GM23248 (cell line): Measurements from ENCODE around the gene FLT3. TPM values are rescaled to one million over a fixed set of nuclear protein-coding genes. Genes with fewer than 3 reads are reported as not detected.
A peak's percentile ranks its signal among the peaks of the same experiment; 100 is the strongest.

Experiments
- DNase-seq: peaks from one replicate; pipeline ENCODE4 v3.0.0-alpha.2; 2015
- H2AFZ ChIP-seq: fragments of 200-600 bp; sonication (generic); 2 replicates; pipeline ENCODE4 v1.6.1; 2016; ENCODE audit warnings: antibody characterized with exemption
- H3F3A ChIP-seq: fragments of 200-600 bp; sonication (generic); 2 replicates; pipeline ENCODE4 v1.6.1; 2016; ENCODE audit warnings: mild to moderate bottlenecking, antibody characterized with exemption, mixed run types; ENCODE audit not compliant: insufficient read depth
- H3K27ac ChIP-seq: fragments of 200-600 bp; sonication (generic); 2 replicates; pipeline ENCODE4 v1.5.1; 2016; ENCODE audit warnings: mild to moderate bottlenecking
- H3K27me3 ChIP-seq: fragments of 200-600 bp; sonication (generic); replicated peaks from 2 replicates; pipeline ENCODE4 v1.6.1; 2016; ENCODE audit warnings: mild to moderate bottlenecking; ENCODE audit not compliant: insufficient read depth
- H3K36me3 ChIP-seq: fragments of 200-600 bp; sonication (generic); 2 replicates; pipeline ENCODE4 v1.6.1; 2016; ENCODE audit warnings: low read depth, mild to moderate bottlenecking
- H3K4me1 ChIP-seq: fragments of 200-600 bp; sonication (generic); 2 replicates; pipeline ENCODE4 v1.6.1; 2016; ENCODE audit warnings: mild to moderate bottlenecking; ENCODE audit not compliant: insufficient read depth
- H3K4me2 ChIP-seq: fragments of 200-600 bp; sonication (generic); one replicate; pipeline ENCODE4 v1.6.1; 2016; ENCODE audit warnings: mild to moderate bottlenecking; ENCODE audit not compliant: unreplicated experiment
- H3K4me3 ChIP-seq: fragments of 200-600 bp; sonication (generic); 2 replicates; pipeline ENCODE4 v1.5.1; 2016; ENCODE audit warnings: mild to moderate bottlenecking
- H3K79me2 ChIP-seq: fragments of 200-600 bp; sonication (generic); 2 replicates; pipeline ENCODE4 v1.6.1; 2016; ENCODE audit warnings: mild to moderate bottlenecking; ENCODE audit not compliant: insufficient read depth
- H3K9ac ChIP-seq: fragments of 200-600 bp; sonication (generic); 2 replicates; pipeline ENCODE4 v1.6.1; 2016; ENCODE audit warnings: mild to moderate bottlenecking
- H3K9me2 ChIP-seq: fragments of 200-600 bp; sonication (generic); 2 replicates; pipeline ENCODE4 v1.6.1; 2016; ENCODE audit warnings: mixed run types, mild to moderate bottlenecking, moderate library complexity; ENCODE audit not compliant: insufficient read depth
- H3K9me3 ChIP-seq: fragments of 200-600 bp; sonication (generic); one replicate; pipeline ENCODE4 v1.6.1; 2017; ENCODE audit warnings: low read depth
- H4K20me1 ChIP-seq: fragments of 200-600 bp; sonication (generic); 2 replicates; pipeline ENCODE4 v1.6.0; 2016; ENCODE audit not compliant: insufficient read depth
- EZH2 ChIP-seq: fragments of 200-600 bp; sonication (generic); IDR thresholded peaks from 2 replicates; pipeline ENCODE4 v1.6.1; 2018; ENCODE audit warnings: antibody characterized with exemption, mild to moderate bottlenecking; ENCODE audit not compliant: insufficient read depth, poor library complexity, severe bottlenecking
- EZH2phosphoT487 ChIP-seq: fragments of 200-600 bp; sonication (generic); IDR thresholded peaks from 2 replicates; pipeline ENCODE4 v1.6.1; 2018; ENCODE audit warnings: antibody characterized with exemption, moderate library complexity, mild to moderate bottlenecking, low read depth; ENCODE audit not compliant: insufficient read depth
- WGBS, 2 experiments: methylation state at CpG; one replicate each; pipeline ENCODE4 v1.1.6; 2015 to 2017; ENCODE audit warnings: low lambda C conversion rate in 2 of 2, low coverage in 1 of 2; ENCODE audit errors: missing lambda C conversion rate in 2 of 2; 5-methylcytosine and 5-hydroxymethylcytosine counted together
- in situ Hi-C: fragments of 300-500 bp; cut with MboI; formaldehyde crosslinking; loops from 2 replicates; pipeline ENCODE4 v1.15.0; 2020
- polyA plus RNA-seq: library from polyadenylated mRNA; unstranded; fragments of >200 nt; fragmentation: Nextera tagmentation; extraction: Ambion mirVana; gene quantifications from 2 replicates; pipeline ENCODE4 v1.2.1, GENCODE V29; 2016
- total RNA-seq: library from RNA; depleted of rRNA; stranded (reverse); fragments of >200 nt; shearing (Covaris generic); gene quantifications from 2 replicates; pipeline ENCODE4 v1.2.3, GENCODE V29; 2014

Gene FLT3
- total and polyA plus RNA-seq, 2 experiments from 2014 or later = not detected

DNA sequence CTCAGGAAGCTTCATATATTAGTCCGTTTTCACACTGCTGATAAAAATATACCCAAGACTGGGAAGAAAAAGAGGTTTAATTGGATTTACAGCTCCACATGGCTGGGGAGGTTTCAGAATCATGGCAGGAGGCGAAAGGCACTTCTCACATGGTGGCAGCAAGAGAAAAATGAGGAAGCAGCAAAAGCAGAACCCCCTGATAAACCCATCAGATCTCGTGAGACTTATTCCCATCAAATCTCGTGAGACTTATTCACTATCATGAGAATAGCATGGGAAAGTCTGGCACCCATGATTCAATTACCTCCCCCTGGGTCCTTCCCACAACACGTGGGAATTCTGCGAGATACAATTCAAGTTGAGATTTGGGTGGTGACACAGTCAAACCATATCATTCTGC is 23.1 kb downstream of the FLT3 start:
- no peak overlapping the region for H2AFZ ChIP-seq
- in situ Hi-C loops = no loop called here
- DNase-seq = no peak
- no peaks in the 10 kb centered on the region for H3F3A ChIP-seq
- H3K36me3 ChIP-seq = no peaks in the 10 kb centered on the region
- TF ChIP-seq EZH2 = no peak
- no peaks in the 10 kb centered on the region for H4K20me1 ChIP-seq
- no peak overlapping the region for H3K4me3 ChIP-seq
- no peaks in the 10 kb centered on the region for H3K27me3 ChIP-seq
- 32 to 37% methylated on average over 6 of the region's 6 CpGs for WGBS, 2 experiments
- no peak overlapping the region for H3K9ac ChIP-seq
- no peak overlapping the region for H3K27ac ChIP-seq
- H3K4me1 ChIP-seq = no peaks in the 10 kb centered on the region
- no peak overlapping the region for H3K4me2 ChIP-seq
- no peaks in the 10 kb centered on the region for H3K9me2 ChIP-seq
- no peaks in the 10 kb centered on the region for H3K9me3 ChIP-seq
- no peaks in the 10 kb centered on the region for H3K79me2 ChIP-seq

DNA sequence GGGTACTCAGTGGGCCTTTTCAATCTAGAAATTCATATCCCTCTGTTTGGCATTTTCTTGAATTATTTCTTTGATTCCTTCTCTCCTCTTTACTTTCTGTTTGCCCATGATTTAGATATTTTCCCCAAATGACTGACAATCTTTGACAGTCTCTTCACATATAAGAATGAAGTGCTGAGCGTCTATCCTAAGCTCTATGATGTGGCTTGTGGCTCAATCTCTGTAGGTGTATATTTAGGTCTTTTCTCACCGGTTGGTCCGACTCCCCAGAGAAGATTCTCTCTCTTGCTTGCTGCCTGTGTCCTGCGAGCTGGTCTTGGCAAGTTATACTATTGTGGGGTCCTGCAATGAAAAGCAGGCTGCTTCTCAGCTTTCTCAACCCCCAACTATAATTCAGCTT is 29.0 kb downstream of the FLT3 start:
- Histone ChIP-seq H3K27ac (no peak overlapping the region), H3K4me1 (no peaks in the 10 kb centered on the region), H2AFZ (no peak overlapping the region), H4K20me1 (no peaks in the 10 kb centered on the region), H3K9ac (no peak overlapping the region), H3K9me2 (no peaks in the 10 kb centered on the region), H3K79me2 (no peaks in the 10 kb centered on the region), H3K9me3 (no peaks in the 10 kb centered on the region), H3K27me3 (peaks cover 3% of the 10 kb centered on the region; the same call in 1 of the 2 replicates), H3K4me2 (no peak overlapping the region), H3F3A (no peaks in the 10 kb centered on the region), H3K36me3 (no peaks in the 10 kb centered on the region), H3K4me3 (no peak overlapping the region)
- in situ Hi-C loops = loop anchor here (25.0 kb wide), 1 partner anchor 1241 kb away; no protein-coding TSS in a partner anchor
- TF ChIP-seq EZH2phosphoT487 (no peak), EZH2 (no peak)
- DNase-seq = no peak
- 62 to 73% methylated on average over 4 of the region's 4 CpGs for WGBS, 2 experiments

DNA sequence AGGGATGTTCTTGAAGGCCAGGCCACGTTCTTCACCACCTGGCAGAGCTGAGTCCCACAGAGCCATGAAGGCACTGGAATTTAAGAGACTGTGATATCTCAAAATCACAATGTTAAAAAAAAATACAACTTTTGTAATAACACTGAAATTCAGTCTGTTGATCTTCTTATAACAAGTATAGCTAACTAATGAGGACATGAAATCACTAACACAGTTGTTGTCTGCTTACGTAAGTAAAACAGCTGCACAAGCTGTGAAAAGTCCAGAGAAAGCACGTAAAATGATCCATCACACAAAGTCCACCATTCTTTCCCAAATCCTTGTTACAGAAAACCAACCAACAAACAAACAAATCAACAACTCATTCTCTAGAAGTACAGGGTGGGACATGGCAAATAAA is 32.9 kb downstream of the FLT3 start:
- Histone ChIP-seq H3K27me3 (peaks cover 3% of the 10 kb centered on the region; the same call in 1 of the 2 replicates), H3K36me3 (no peaks in the 10 kb centered on the region), H3K27ac (no peak overlapping the region), H3K9me2 (no peaks in the 10 kb centered on the region), H2AFZ (no peak overlapping the region), H3K4me2 (no peak overlapping the region), H3K9ac (no peak overlapping the region), H4K20me1 (no peaks in the 10 kb centered on the region), H3K79me2 (no peaks in the 10 kb centered on the region), H3K4me3 (no peak overlapping the region), H3K4me1 (no peaks in the 10 kb centered on the region), H3F3A (no peaks in the 10 kb centered on the region), H3K9me3 (no peaks in the 10 kb centered on the region)
- 22 to 36% methylated on average over 3 of the region's 3 CpGs for WGBS, 2 experiments
- in situ Hi-C loops = loop anchor here (25.0 kb wide), 1 partner anchor 1245 kb away; no protein-coding TSS in a partner anchor
- no peak for DNase-seq
- no peak for TF ChIP-seq EZH2
- TF ChIP-seq EZH2phosphoT487 = no peak

DNA sequence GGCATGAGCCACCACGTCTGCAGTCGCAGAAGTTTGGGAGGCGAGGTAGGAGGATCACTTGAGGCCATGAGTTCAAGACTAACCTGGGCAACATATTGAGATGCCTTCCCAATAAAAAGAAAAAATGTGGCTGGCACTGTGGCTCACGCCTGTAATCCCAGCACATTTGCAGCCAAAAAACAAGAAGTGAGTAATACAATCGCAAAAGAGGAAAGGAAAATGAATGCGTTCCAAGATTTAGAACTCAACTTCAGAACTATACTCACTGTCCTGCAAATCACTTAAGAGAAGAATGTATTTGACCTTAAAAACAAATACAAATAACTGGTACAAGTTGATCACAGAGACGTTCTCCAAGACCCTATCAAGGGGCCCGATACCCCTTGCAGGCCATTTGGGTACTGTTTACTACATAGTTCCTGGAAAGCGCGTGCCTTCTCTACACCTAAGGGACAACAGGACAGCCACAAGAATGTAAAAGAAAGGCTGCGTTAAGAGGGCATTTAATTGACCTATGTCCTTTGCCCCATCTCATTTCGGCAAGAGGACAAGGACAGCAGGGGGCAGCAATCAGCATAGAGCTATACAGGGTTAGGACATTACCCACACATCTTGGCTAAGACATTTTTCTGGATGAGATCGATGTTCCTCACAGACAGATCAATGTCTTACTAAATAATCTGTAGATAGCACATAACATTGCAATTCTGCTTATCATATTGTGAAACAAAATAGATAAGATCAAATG is 41.3 kb downstream of the FLT3 start:
- 53% methylated on average over 13 of the region's 13 CpGs for WGBS, 2 experiments
- in situ Hi-C loops = loop anchor here (25.0 kb wide), 1 partner anchor 1253 kb away; no protein-coding TSS in a partner anchor
- peaks cover 19% of the 10 kb centered on the region for H3K27me3 ChIP-seq
- H4K20me1 ChIP-seq = no peaks in the 10 kb centered on the region
- no peak overlapping the region for H3K9ac ChIP-seq
- H3K4me1 ChIP-seq = no peaks in the 10 kb centered on the region
- no peaks in the 10 kb centered on the region for H3K9me2 ChIP-seq
- H3F3A ChIP-seq = no peaks in the 10 kb centered on the region
- H3K4me2 ChIP-seq = no peak overlapping the region
- H3K27ac ChIP-seq = no peak overlapping the region
- H3K79me2 ChIP-seq = no peaks in the 10 kb centered on the region
- peak; percentile 45 for DNase-seq
- TF ChIP-seq EZH2phosphoT487 (no peak), EZH2 (no peak)
- H3K9me3 ChIP-seq = no peaks in the 10 kb centered on the region
- H2AFZ ChIP-seq = no peak overlapping the region
- H3K4me3 ChIP-seq = no peak overlapping the region
- H3K36me3 ChIP-seq = no peaks in the 10 kb centered on the region
